Activated naive CD4-positive, alpha-beta T cell treated with anti-CD3 and anti-CD28 coated beads, Interleukin-2, amount 50 U/mL, for 24 hours (primary cell): ENCODE data around the gene ELAVL3.
"Not testable (repeated sequence)": the region's sequence is repeated elsewhere in the genome, so short reads cannot be mapped to it uniquely, and the experiment has no call there.

Experiments used
- H3K27ac Mint-ChIP-seq: one replicate; pipeline ENCODE4 v1.8.0; 2021; ENCODE audit warnings: mild to moderate bottlenecking, mixed read lengths
- H3K27me3 Mint-ChIP-seq: one replicate; pipeline ENCODE4 v1.8.0; 2021; ENCODE audit warnings: mixed read lengths
- H3K36me3 Mint-ChIP-seq: one replicate; pipeline ENCODE4 v1.8.0; 2021; ENCODE audit warnings: mixed read lengths
- H3K4me1 Mint-ChIP-seq: one replicate; pipeline ENCODE4 v1.8.0; 2021; ENCODE audit warnings: mixed read lengths
- H3K4me3 Mint-ChIP-seq: one replicate; pipeline ENCODE4 v1.8.0; 2021; ENCODE audit warnings: mild to moderate bottlenecking, mixed read lengths
- H3K9me3 Mint-ChIP-seq: one replicate; pipeline ENCODE4 v1.8.0; 2021; ENCODE audit warnings: mixed read lengths

ELAVL3 gene

DNA sequence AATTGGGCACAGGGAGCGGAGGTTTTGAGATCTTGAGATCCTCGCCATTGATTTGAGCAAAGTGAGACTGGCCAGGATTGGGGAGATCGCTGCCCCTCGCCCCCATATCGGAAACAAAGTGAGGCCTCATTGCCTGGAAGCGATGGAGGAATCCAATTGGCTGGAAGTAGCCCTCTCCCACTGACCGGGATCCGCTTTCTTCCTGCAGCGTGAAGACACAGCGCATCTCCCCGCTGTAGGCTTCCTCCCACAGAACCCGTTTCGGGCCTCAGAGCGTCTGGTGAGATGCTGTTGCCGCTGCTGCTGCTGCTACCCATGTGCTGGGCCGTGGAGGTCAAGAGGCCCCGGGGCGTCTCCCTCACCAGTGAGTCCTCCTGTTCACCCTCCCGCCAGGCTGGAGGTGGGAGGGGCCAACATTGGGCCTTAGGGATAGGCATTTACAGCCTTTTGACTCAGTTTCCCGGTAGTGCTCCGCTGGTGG is 45.0 kb downstream of the ELAVL3 start:
- peaks cover 21% of the 10 kb centered on the region for H3K4me1 Mint-ChIP-seq
- no peaks in the 10 kb centered on the region for H3K27me3 Mint-ChIP-seq
- H3K9me3 Mint-ChIP-seq: no peaks in the 10 kb centered on the region
- peaks cover 4% of the 10 kb centered on the region for H3K36me3 Mint-ChIP-seq
- peak overlapping the region; percentile 99 for H3K4me3 Mint-ChIP-seq
- peak overlapping the region; percentile 95 for H3K27ac Mint-ChIP-seq

DNA sequence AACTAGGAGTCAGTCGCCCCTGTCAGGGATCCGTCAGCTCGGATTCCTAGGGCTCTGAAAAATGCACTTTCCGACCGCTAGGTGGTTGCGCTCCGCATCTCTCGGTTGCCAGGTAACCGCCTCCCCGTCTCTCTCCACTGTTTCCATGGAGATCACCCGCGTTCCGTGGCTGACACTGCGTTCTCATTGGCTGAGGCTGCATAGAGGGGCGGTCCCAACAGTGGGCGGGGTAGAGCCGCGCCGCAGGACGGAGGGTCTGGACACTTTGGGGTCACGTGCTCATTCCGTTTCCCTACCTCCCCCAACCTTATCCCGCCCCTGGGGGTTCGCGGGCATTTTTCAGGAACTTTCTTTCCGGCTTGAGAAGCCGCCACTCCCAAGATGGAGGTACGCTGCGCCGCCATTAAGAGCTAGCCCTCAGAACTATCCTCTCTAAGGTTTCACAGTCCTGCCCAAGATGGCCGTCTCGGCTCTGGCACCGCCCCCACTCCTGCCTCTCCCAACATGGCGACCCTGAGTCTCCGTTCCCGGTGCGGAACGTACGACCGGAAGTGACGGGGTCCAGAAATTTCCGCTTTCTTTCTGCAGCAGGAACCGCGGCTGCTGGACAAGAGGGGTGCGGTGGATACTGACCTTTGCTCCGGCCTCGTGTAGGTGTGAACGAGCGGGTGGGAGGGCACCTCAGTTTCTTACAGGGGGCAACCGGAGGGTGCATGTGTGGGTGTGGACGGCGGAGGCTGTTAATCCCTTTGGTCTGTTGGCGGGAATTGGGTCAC is 45.6 kb downstream of the ELAVL3 start, which contains the start of the genes ODAD3 and PRKCSH:
ODAD3 (minus strand) TSS at position 65 of the 776 bp plus-strand sequence. CDS start 105 bp downstream, outside the sequence.
PRKCSH (plus strand) TSS at position 579 of the 776 bp plus-strand sequence. CDS start 483 bp downstream, outside the sequence.
- H3K4me1 Mint-ChIP-seq: peaks cover 21% of the 10 kb centered on the region
- no peaks in the 10 kb centered on the region for H3K27me3 Mint-ChIP-seq
- peaks cover 4% of the 10 kb centered on the region for H3K36me3 Mint-ChIP-seq
- peak within 1 kb of the TSS; percentile 95 for H3K27ac Mint-ChIP-seq
- H3K4me3 Mint-ChIP-seq: peak within 1 kb of the TSS; percentile 99
- H3K9me3 Mint-ChIP-seq: no peaks in the 10 kb centered on the region

DNA sequence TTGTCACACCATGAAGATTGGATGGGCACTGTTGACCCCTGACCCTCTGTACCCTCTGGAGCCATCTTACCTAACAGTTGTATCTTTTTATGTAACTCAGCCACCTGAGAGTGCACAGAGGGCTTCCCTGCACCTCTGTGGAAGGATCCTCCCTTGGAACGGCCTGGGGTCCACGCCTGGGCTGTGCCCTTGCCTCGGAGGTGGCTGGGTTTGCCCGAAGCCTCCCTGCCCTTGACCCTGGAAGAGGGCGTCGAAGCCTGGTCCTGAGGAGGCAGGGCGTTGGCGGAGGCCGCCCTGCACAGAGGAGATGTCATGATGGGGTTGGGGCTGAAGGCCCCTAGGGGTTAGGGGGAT is 46.2 kb downstream of the ELAVL3 start:
- H3K9me3 Mint-ChIP-seq: no peaks in the 10 kb centered on the region
- H3K36me3 Mint-ChIP-seq: peaks cover 4% of the 10 kb centered on the region
- peak overlapping the region; percentile 99 for H3K4me3 Mint-ChIP-seq
- peaks cover 21% of the 10 kb centered on the region for H3K4me1 Mint-ChIP-seq
- H3K27me3 Mint-ChIP-seq: no peaks in the 10 kb centered on the region
- H3K27ac Mint-ChIP-seq: peak overlapping the region; percentile 95

DNA sequence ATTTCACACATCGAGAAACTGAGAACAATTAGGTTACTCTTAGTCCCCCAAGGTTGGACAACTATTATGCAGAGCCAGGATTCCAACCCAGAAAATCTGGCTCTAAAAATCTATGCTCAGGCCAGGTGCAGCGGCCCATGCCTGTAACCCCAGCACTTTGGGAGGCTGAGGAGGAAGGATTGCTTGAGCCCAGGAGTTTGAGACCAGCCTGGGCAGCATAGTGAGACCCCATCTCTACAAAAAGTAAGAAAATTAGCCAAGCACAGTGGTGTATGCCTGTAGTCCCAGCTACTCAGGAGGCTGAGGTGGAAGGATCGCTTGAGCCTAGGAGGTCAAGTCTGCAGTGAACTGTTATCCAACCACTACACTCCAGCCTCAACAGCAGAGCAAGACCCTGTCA is 47.3 kb downstream of the ELAVL3 start:
- H3K27me3 Mint-ChIP-seq, H3K9me3 Mint-ChIP-seq, H3K36me3 Mint-ChIP-seq, H3K27ac Mint-ChIP-seq: not testable (repeated sequence)
- Mint-ChIP-seq H3K4me1 (peaks cover 21% of the 10 kb centered on the region), H3K4me3 (peak overlapping the region; percentile 15)

DNA sequence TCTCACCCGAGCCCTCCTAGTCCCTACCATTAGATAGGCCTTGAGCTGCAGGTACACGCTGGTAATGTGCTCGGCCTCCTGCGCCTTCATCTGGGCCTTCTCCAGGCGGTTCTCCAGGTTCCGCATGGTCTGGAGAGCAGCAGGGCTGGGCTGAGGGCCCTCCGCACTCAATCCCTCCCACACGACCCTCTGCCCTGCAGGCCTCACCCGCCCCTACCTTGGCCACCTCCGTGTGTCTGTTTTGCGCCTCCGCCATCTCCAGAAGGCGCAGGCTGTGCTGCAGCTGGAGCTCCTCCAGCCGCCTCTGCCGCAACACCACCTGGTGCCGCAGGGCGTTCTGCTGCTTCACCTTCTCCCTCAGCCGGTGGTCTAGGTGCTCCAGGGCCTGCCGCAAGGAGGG is 54.2 kb downstream of the ELAVL3 start:
- Mint-ChIP-seq H3K27me3 (peaks cover 18% of the 10 kb centered on the region), H3K4me1 (peaks cover 20% of the 10 kb centered on the region), H3K36me3 (no peaks in the 10 kb centered on the region), H3K9me3 (no peaks in the 10 kb centered on the region), H3K4me3 (no peak overlapping the region), H3K27ac (no peak overlapping the region)

DNA sequence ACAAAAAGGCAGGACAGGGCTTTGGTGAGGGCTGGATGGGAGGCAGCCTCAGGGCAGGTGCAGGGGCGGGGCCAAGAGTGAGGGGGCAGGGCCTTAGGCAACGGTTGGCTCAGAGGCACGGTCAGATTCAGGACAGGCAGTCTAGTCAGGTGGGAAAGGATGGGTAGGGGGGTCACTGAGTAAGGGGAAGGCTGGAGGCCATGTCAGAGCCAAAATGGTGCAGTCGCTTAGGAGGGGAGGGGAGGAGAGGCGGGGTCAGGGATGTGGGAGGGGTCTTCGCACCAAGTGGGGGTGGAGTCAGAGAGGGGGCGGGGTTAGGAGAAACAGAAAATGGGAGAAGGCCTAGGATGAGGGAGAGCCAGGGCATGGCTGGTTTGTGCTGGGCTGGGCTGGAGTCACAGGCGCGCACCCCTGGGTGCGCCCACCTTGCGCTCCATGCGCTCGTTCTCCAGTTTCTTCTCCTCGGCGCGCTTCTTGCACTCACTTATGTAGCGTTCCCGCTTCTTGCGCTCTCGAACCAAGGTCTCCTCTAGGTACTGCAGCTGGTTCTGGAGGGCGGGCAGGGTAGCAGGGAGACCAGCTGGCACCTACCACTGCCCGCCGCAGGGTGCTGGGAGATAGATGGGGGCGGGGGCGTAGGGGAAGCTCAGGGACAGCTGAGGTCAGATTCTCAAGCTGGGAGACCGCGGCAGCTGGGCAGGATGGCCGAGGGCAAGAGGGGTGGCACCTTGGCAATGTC is 55.0 kb downstream of the ELAVL3 start:
- peaks cover 27% of the 10 kb centered on the region for H3K4me1 Mint-ChIP-seq
- H3K9me3 Mint-ChIP-seq: no peaks in the 10 kb centered on the region
- H3K4me3 Mint-ChIP-seq: no peak overlapping the region
- H3K27me3 Mint-ChIP-seq: peaks cover 25% of the 10 kb centered on the region
- no peaks in the 10 kb centered on the region for H3K36me3 Mint-ChIP-seq
- H3K27ac Mint-ChIP-seq: no peak overlapping the region

DNA sequence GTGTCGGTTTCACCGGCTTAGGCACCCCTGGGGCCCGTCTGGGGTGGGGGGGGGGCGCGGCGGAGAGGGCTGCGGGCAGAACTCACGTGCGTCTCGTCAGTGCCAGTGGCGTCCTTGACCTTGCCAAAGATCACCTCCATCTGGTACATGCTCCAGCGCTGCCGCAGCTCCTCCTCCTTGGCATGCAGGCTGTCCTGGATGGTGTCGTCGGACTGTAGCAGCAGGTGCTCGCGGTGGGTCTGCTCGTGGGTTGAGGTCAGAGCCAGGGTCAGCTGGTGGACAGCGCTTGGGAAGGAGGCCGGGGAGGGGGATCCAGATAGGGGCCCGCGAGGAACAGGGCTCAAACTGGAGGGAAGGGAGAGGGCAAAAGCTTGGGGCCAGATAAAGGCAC is 57.1 kb downstream of the ELAVL3 start:
- Mint-ChIP-seq H3K4me1 (peaks cover 37% of the 10 kb centered on the region), H3K4me3 (peak overlapping the region; percentile 71), H3K36me3 (no peaks in the 10 kb centered on the region), H3K9me3 (no peaks in the 10 kb centered on the region), H3K27me3 (peaks cover 31% of the 10 kb centered on the region), H3K27ac (no peak overlapping the region)

DNA sequence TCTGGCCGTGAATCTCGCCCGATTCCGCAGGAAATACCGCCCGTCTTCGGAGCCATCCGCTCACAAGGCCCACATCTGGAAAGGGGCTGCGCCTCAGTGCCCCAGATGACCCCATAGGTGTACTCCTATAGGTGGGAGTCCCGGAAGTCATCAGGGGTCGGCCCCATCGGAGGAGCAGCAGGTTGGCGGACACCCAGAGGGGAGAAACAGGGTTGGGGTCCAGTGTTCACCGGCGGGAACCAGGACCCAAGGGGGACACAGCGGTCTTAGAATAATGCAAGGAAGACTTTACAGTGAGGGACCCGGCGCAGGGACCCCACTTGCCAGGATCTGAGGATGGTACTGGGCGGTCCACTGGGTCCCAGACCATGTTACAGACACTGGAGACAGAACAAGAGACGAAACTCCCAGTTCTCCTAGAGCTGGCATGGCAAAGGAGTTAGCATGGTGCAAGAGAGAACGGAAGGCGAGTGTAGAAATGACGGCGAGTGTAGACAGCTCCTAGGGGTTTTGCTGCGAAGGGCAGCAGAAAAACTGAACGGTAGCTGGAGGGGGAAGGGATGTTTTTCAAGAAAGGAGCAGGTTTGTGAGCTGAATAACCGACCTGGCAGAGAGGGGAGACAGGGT is 57.6 kb downstream of the ELAVL3 start:
- Mint-ChIP-seq H3K4me3 (peak overlapping the region; percentile 71), H3K36me3 (no peaks in the 10 kb centered on the region), H3K27me3 (peaks cover 31% of the 10 kb centered on the region), H3K9me3 (no peaks in the 10 kb centered on the region), H3K27ac (no peak overlapping the region), H3K4me1 (peaks cover 38% of the 10 kb centered on the region)

DNA sequence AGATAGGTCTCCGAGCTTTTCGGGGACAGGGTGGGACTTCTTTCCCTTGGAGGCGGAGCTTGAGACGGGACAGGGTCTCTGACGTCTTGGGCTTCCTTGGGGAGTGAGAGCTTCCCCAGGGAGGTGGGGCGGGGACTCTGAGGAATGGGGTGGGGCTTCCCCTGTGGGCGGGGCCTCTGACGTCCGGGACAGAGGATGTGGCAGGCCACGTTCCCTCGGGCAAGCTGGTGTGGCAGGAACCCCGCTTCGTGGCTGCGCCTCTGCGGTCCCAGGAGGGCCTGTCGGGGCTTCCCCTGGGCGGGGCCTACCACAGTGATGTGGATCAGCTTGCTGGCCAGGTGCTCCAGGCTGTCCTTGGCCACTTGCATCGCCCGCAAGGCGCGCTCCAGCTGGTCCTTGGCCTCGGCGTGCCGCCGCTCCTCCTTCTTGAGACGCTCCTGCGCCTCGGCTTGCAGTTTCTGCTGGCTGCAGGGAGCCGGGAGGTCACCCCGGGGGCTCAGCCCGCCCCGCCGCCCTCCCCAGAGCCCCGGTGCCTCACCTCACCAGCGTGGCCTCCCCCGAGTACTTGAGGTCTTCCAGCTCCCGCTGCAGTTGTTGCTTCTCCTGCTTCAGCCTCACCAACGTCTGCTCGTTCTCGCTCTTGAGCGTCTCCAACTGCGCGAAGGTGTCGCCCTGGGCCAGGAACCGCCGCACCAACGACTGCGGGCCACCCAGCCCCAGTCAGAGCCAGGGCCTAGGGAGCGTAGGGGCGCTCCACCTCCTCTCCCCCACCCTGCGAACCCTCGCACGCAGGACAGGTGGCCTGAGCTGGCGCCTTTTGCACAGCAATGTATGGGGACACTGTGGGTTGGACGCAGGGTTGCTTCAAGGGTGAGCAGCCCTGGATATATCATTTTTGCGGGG is 58.4 kb downstream of the ELAVL3 start:
- Mint-ChIP-seq H3K27me3 (peaks cover 33% of the 10 kb centered on the region), H3K4me3 (peak overlapping the region; percentile 76), H3K9me3 (no peaks in the 10 kb centered on the region), H3K36me3 (no peaks in the 10 kb centered on the region), H3K4me1 (peaks cover 38% of the 10 kb centered on the region), H3K27ac (no peak overlapping the region)

DNA sequence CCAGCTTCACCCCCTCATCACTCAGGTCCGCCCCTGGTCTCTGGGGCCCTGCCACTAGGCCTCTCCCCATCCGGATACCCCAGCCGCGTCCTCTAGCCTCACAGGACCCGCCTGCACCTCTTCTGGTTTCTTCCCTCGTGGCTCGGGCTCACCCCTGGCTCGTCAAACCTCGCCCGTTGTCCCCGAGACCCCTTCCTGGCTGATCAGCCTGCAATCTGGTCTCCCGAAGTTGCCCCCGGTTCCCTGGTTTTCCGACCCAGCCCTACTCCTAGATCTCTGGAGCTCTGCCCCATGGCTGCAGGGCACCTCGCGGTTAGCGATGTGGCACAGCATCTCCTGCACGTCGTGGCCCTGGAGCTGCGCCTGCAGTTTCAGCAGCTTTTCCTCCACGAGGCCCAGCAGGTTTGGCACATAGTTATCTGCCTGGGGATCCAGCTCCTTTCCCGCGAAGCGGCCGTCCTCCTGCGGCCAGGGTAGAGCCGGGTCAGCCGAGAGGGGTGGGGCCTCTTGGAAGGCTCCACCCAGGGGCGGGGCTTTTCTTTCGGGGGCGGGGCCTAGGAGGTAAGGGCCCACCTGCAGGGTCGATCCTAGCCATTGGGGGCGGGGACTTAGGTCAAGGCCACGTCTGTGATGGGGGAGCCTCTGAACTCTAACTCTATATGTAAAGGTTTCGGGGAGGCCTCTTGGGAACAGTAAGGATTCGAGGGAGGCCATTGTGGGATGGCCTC is 59.3 kb downstream of the ELAVL3 start:
- H3K27ac Mint-ChIP-seq: no peak overlapping the region
- H3K9me3 Mint-ChIP-seq: no peaks in the 10 kb centered on the region
- H3K27me3 Mint-ChIP-seq: peaks cover 34% of the 10 kb centered on the region
- no peaks in the 10 kb centered on the region for H3K36me3 Mint-ChIP-seq
- H3K4me3 Mint-ChIP-seq: peak overlapping the region; percentile 76
- H3K4me1 Mint-ChIP-seq: peaks cover 38% of the 10 kb centered on the region

DNA sequence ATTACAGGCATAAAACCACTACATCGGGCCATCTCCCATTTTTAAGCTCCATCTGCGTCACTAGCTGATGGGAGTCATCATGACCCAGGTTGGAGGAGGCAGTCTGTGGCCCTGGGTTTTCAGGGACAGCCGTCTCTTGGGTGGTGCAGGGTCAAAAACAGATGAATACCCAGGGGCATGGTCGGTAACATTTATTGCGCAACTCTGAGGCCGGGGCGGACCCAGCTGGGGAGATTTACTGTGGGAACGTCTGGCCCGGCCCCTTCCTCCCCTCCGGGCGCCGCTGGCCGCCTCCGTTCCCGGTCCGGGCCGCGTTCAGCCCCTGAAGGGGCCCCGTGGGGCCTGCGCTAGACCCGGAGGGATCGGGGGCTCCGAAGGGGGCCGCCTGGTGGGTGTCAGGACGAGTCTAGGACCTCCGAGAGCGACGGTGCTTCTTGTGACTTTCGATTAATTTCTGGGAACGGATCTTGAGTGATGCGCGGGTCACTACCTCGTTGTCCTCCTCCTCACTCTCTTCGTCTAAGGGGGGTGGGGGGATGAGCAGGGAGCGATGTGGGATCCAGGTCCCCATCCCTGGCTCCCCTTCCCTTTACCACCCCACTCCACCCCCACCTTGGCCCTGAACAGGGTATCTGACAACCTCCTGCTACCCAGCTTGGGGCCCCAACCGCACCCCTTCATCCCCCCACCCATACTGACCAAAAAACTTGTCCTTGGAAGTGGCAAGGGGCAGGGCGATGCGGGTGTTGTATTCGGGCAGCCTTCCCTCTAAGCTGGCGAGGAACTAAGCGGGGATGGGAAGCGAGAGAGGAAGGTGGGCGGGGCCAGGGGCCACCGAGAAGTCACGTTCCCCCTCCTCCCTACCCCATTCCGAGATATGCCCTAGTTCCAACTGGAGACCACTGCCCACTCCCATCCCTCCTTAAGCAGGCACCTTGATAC is 60.1 kb downstream of the ELAVL3 start:
- Mint-ChIP-seq H3K4me3 (peak overlapping the region; percentile 76), H3K36me3 (no peaks in the 10 kb centered on the region), H3K4me1 (peaks cover 38% of the 10 kb centered on the region), H3K9me3 (no peaks in the 10 kb centered on the region), H3K27ac (no peak overlapping the region), H3K27me3 (peaks cover 36% of the 10 kb centered on the region)

DNA sequence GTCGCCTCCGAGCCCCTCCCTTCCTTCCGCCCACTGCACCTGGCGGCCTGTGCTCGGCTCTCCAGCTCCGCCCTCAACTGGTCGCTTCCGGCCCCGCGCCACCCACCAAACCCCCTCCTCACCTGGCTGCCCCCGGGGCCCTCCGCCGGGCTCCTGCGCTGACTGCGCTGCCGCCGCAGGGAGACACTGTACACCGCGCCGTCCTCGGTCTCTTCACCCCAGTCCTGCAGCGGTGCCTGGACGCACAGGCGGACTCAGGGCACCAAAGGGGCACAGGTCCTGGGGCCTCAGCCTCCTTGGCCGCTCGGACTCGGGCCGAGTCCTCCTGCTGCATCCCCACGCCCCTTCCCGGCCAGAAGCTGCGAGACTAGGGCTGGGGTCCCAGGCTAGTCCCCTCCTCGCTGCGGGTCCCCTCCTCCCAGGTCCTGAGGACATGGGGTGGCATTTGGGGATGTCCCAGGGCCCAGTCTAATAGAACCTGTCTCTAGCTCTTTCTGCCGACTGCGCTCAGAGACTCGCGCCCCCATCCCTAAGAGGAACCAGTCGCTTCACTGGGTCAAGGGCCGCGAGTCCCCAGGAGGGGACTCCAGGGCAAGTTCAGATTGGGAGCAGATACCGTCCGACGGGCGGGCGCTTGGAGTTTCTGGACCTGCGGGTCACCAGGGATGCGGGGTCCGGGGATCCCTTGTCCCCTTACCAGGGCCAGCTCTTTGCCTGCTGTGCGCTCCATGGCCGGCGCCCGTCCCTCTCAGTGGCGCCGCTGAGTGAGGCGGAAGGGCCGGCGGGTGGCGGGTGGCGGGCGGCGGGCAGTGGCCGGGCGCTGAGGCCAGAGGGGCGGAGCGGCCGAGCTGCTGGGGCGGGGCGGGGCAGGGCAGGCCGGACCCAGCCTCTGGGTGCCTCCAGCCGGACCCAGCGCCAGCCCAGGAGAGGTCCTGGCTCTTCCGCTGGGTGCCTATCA is 62.0 kb downstream of the ELAVL3 start, which contains the start of gene RGL3:
RGL3 (minus strand) TSS at position 766 of the 958 bp plus-strand sequence; CDS start at position 730, 36 bp downstream.
- Mint-ChIP-seq H3K27me3 (peaks cover 31% of the 10 kb centered on the region), H3K27ac (no peak within 1 kb of the TSS), H3K4me3 (peak within 1 kb of the TSS; percentile 54), H3K4me1 (peaks cover 37% of the 10 kb centered on the region), H3K9me3 (no peaks in the 10 kb centered on the region), H3K36me3 (no peaks in the 10 kb centered on the region)
